G401 (cell line): ENCODE measurements around the gene TIMM8B. TPM values are rescaled to one million over a fixed set of nuclear protein-coding genes. Genes with fewer than 3 reads are reported as not detected.
"Not testable (repeated sequence)": the region's sequence is repeated elsewhere in the genome, so short reads cannot be mapped to it uniquely, and the experiment has no call there.

Source experiments
- DNase-seq: peaks from one replicate; pipeline ENCODE4 v3.0.0-alpha.2; 2015; ENCODE audit warnings: low spot score
- in situ Hi-C: cut with HindIII; loops from 2 replicates; pipeline ENCODE4 v1.10.0; 2016; ENCODE audit warnings: low sequenced_read_pairs, mixed read lengths
- total RNA-seq: library from RNA; depleted of rRNA; stranded (reverse); fragments of >200 nt; shearing (Covaris generic); gene quantifications from 2 replicates; pipeline ENCODE4 v1.2.3, GENCODE V29; 2014

Gene TIMM8B
- total RNA-seq, 1 experiment from 2014 or later = 131 TPM

DNA sequence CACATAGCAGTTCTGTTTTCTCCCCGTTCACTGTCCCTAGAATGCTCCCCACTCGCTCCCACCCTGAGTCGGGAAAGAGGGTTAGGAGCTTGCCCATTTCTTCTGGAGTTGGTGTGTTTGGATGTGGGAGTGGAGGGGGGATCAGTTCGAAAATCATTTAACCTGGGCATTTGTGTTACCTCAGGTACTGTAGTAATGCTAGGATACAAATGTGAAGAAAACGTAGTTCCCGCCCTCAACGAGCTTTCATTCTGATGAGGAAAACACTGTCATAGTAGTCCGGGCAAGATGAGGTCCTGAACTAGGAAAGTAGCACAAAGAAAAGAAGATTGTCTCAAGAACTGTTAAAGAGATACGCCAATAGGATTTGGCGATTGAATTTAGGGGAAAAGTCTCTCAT, 656 bp upstream of the TIMM8B start:
- in situ Hi-C loops = no loop called here
- DNase-seq = no peak

DNA sequence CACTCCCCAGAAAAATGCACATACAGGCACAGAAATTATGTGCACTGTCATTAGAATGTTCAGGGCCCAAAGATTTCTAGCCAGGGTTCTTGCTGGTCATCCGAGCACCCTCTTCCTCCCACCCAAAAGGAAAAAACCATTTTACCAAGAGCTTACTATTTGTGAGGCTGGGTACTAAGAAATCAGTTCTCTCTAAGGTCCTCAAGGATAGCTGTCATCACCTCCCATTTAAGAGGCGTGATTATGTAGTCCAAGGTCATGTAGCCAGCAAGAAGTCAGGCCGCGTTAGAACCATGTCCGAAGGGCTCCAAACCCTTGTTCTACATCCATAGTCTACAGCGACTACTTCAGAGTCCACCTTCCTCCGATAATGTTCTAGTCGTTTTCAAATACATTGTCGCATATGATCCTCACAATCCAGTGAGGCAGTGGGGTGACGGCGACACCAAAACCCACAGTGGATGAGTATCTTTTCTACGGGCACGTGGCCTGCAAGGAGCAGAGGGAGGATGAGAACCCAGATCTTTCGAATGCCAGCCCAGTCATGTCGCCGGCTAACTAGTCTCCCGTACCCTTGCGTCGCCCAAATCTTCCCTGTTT, 634 bp downstream of the TIMM8B start:
- in situ Hi-C loops = no loop called here
- DNase-seq = no peak

DNA sequence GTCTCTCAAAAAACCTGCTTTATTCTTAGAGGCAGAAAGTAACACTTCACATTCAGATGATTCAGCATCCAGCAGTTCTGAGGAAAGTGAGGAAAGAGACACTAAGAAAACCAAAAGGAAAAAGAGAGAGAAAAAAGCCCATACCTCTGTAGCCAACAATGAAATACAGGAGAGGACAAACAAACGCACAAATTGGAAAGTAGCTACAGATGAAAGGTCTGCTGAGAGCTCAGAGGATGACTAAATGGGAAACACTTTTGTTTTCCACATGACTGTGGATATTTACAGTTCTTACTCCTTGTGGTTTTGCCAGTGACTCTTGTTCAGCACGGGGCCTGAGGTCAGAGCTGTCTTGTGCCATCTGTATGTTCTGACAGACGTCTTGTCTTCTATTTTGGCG, 3.8 kb downstream of the TIMM8B start:
- DNase-seq = no peak
- in situ Hi-C loops = no loop called here

DNA sequence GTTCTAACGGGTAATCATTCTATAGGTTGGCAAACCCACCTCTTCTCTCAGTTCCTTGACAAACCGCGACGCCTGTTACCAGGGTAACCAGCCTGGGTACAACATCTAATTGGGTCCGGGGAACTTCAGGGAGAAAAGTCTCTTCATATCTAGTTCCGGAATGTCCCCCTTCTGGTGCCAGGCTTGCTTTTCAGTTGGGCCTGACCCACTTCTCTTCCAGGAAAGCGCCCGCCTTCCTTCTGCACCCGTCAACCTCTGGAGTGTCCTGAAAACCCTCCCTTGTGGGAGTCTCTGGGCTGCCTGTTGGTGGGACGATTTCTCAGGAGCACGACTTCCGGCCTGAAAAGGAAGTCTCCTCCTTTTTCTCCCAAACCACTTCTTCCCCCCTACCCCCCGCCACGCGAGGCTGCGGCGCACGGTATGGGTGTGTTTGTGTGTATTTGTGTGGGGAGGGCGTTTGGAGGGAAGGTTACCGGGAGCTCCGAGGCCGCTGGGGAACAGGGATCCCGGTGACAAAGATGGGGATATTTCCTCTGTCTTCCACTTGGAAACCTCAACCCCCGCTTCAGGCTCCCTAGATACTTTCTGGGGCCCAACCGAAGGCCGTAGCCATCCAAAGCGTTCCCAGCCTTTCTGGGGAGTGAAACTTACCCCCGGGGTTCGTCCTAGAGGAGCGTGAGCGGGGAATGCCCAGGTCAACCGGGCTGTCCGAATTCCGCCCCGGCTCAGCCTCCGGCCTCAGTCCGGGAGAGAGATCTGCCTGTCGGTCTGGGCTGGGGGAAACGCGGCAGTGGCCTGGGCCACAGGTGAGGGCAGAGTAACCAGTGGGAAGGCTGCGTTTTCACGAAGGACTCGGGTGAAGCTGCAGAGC, 12.4 kb downstream of the TIMM8B start, which contains the start of the genes NKAPD1 and PIH1D2:
Gene NKAPD1 (plus strand): TSS at position 359 of the 871 bp plus-strand sequence. CDS start 1,276 bp downstream, outside the sequence.
Gene PIH1D2 (minus strand): TSS at position 77 of the 871 bp plus-strand sequence. CDS start 843 bp downstream, outside the sequence.
- in situ Hi-C loops = no loop called here
- DNase-seq = peak; percentile 91

DNA sequence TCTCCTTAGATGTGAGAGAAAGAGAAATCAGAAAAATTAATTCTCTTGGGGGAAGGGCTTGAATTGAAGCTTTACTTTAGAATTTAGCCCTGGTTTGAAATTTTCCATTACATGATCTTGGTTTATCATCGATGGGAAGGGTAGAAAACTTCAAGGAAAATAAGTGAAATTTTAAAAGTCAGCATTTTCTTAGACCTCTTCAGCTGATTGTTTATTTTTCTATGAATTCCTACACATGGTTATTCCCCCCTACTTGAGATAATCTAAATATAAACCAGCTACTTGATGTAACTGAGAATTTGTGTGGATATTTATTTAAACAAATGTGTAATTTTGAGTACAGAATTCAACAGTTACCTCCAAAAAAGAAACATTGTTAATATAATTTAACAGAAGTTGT, 23.6 kb downstream of the TIMM8B start:
- in situ Hi-C loops = no loop called here
- DNase-seq = no peak

DNA sequence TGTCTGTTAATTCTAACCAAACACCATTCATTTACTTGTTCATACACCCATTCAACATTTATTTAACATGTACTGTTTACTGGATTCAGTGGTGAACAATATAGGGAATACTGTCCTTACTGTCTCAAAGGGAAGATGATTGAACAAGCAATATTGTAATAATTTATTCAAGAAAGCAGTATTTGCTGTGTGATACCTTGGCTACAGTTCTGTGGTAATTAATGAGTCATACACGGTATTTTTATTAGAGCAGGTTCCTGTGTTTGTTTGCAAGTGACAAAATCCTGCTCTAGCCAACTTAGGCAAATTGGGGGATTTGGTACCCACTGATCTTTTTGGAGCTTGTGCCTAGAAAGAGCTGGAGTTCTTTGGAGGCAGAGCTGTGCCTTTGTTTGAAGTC, 28.5 kb downstream of the TIMM8B start:
- in situ Hi-C loops = no loop called here
- DNase-seq = no peak

DNA sequence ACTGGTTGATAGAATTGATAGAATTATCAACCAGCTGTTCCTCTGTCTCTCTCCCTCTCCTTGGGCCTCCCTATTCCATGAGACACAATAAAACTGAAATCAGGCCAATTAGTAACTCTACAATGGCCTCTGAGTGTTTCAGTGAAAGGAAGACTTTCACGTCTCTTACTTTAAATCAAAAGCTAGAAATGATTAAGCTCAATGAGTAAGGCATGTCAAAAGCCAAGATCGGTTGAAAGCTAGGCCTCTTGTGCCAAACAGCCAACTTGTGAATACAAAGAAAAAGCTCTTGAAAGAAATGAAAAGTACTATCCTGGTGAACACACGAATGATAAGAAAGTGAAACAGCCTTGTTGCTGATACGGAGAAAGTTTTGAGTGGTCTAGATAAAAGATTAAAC, 29.4 kb downstream of the TIMM8B start:
- no peak for DNase-seq
- in situ Hi-C loops = no loop called here

DNA sequence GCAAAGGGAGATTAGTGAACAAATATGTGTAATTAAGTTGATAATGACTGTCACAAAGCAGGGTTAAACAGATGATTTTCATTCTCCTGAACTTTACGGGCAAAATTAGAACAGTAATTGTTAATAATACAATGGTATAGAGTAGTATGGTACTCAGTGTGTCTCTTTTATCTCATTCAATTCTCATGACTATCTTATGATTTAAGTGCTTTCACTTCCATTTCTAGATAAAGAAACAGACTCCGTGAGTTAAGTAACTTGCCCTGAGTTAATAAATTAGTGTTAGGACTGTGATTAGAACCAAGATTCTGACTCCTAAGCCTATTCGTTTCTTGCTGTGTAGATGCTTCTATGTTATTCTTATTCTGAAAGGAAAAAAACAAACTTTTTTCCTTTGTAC, 34.8 kb downstream of the TIMM8B start:
- in situ Hi-C loops = no loop called here
- no peak for DNase-seq

DNA sequence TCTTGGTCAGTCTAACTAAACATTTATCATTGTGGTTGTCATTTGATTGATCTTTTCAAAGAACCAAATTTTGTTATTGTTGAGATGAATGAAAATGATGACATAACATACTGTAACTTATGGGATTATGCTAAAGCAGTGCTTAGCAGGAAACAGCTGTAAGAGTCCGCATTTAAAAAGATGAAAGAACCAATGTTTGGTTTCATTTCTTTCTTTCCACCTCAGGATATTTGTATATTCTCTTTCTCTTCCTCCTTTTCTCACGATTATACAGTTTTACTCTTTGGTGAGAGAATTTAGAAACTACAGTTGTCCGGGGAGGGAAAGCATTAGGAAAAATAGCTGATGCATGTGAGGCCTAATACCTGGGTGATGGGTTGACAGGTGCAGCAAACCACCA, 35.8 kb downstream of the TIMM8B start:
- in situ Hi-C loops = no loop called here
- DNase-seq = no peak

DNA sequence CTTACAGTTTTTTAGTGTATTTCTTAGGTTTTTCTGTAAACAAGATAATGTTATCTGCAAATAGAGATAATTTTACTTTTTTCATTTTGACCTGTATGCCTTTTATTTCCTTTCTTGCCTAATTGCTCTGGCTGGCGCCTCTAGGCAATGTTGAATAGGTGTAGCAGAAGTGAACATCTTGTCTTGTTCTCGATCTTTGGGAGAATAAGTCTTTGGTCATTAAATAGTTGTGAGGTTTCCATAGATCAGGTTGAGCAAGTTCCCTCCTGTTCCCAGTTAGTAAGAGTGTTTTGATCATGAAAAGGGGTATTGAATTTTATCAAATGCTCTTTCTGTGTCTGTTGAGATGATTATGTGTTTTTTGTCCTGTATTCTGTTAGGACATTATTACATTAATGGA, 36.8 kb downstream of the TIMM8B start:
- no peak for DNase-seq
- in situ Hi-C loops = no loop called here

DNA sequence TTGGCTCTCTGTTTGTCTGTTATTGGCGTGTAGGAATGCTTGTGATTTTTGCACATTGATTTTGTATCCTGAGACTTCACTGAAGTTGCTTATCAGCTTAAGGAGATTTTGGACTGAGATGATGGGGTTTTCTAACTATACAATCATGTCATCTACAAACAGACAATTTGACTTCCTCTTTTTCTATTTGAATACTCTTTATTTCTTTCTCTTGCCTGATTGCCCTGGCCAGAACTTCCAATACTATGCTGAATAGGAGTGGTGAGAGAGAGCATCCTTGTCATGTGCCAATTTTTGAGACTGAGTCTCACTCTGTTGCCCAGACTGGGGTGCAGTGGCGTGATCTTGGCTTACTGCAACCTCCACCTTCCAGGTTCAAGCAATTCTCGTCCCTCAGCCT, 38.3 kb downstream of the TIMM8B start:
- DNase-seq, in situ Hi-C loops: not testable (repeated sequence)

DNA sequence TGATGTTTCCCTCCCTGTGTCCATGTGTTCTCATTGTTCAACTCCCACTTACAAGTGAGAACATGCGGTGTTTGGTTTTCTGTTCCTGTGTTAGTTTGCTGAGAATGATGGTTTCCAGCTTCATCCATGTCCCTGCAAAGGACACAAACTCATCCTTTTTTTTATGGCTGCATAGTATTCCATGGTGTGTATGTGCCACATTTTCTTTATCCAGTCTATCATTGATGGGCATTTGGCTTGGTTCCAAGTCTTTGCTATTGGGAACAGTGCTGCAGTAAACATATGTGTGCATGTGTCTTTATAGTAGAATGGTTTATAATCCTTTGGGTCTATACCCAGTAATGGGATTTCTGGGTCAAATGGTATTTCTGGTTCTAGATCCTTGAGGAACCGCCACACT, 39.9 kb downstream of the TIMM8B start:
- DNase-seq, in situ Hi-C loops: not testable (repeated sequence)

DNA sequence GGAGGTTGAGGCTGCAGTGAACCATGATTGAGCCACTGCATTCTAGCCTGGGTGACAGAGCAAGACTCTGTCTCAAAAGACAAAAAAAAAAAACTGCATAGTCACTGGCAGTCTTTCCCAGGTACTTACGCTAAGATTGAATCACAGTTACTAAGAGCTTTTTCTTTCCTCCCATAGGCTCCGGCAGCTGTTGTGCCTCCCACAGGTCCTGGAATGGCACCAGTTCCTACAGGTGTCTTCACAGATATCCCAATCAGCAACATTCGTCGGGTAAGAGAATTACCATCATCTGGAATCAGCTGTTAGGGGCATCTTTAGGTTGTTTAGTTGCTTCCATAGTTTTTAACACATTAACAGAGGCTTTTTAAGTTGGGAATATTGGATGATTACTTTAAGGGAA, 41.6 kb downstream of the TIMM8B start:
- no peak for DNase-seq
- in situ Hi-C loops = no loop called here

DNA sequence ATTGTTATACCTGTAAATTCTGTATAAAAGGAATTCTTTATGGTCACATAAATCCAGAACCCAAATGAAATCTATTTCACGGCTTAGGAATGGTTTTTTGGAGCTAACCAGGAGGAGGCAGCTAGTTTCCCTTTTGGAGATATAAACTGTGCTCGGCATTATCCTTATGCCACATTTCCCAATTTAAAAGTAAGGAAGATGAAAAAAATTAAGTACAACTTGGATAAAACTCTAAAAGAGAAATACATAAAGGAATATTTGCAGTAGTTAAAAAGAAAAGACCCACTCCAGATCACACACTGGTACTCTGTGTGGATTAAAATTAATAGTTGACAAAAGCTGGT, 43.6 kb downstream of the TIMM8B start:
- in situ Hi-C loops = no loop called here
- DNase-seq = no peak

DNA sequence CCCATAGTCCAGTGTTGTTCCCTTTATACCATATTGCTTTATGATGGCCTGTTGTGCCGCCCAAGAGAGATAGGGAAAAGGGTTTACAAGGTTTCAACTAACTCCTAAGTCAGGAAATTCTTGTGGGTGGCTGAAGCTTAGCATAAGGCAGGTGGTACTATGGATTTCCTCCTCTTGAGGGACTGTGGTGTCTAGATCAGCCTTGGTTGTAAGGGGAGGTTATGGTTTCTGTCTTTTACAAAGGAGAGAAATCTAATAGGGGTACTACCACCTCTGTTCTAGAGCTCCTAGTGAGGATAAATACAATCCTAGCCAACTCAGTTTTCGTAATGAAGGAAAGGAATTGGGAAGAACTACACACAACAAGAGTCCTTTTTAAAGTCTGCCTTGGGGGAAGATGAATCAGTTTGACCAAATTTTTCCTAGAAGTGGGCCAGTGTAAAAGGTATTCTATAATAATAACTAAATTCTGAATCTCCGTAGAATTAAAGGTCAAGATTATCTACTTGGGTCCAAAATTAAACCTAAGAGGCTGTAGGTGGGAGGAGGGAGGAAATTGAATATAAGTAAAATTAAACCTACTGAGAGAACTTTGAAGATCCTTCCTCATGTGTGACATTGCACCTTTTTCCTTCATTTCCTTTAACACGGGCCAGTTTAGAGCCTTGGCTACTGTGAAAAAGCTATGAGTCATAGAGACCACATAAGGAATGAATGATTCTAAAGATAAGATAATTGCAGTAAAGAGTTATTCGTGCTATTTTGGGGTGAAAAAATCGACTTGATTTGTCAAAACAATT, 44.2 kb downstream of the TIMM8B start:
- in situ Hi-C loops = no loop called here

DNA sequence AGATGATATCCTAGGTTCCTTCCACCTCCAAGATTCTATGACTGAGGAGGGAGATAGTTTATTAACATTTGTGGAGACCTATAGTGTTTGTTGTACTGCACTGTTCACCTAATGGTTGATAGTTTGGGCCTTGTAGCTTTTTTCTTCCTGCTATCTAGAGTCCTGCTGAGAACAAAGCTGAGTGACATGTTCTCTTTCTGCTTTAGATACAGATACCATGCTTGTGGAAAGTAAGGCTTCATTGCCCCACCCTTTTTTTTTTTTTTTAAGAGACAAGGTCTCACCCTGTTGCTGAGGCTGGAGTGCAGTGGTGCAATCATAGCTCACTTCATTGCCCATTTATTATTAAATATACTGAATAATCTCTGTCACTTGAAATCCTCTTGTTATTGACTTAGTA, 49.0 kb downstream of the TIMM8B start:
- in situ Hi-C loops = no loop called here

More for the DNA sequence above, 44.2 kb downstream of the TIMM8B start:
- DNase-seq = no peak

More for the DNA sequence above, 49.0 kb downstream of the TIMM8B start:
- no peak for DNase-seq
